ENCODE results near the gene PHF12. TPM values are rescaled to one million over a fixed set of nuclear protein-coding genes. Genes with fewer than 3 reads are reported as not detected.

PHF12 gene
- total RNA-seq, 1 experiment from 2014 or later = 35.7 TPM

DNA sequence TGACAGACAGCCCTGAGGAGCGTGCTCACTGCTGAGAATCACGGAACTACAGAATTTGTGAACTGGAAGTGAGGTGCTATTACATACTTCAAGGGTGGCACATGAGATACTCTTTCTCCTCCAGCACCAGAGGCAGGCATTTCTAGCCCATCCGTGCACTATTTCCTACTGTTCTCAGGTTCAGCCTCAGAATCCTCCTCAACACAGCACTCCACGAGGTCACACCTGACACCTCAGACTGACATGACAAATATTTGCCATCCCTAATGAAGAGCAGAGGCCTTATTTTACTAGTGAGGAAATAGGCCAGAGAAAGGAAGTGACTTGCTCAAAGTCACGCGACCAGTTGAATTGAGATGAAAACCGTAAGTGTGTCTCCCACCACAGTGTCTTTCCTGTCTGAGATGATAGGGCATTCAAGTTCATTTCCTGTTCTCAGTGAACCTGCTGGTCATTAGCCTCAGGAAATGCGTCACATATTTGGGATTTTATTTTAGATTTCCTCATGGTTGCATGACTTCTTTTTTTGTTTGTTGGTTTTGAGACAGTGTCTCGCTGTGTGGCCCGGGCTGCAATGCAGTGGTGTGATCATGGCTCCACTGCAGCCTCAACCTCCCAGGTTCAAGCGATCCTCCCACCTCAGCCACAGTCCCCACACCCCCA, 30.9 kb upstream of the PHF12 start:
- RAD21 ChIA-PET (ENCODE audit: low non-redundant PET in 1 of 2, low total read pairs in 2 of 2, uncharacterized antibody in 2 of 2, unreplicated experiment in 2 of 2) = interaction anchor here in 1 of 2 experiments (0.8 kb wide), 1 partner anchor 16 kb away, joined by 3 read pairs; no protein-coding TSS in a partner anchor
- no peak for DNase-seq (ENCODE audit: low read depth, low spot score)
- CTCF ChIA-PET = interaction anchor here (2.8 kb wide), 1 partner anchor 17 kb away, joined by 9 read pairs; no protein-coding TSS in a partner anchor

More for the DNA sequence above, 30.9 kb upstream of the PHF12 start:
- no peaks in the 10 kb centered on the region for H3K9me2 ChIP-seq (ENCODE audit: insufficient read depth)
- no TSS peak for BruUV-seq (replicated peaks)
- no peak overlapping the region for H3K27ac ChIP-seq (ENCODE audit: low read depth, low read length)
- TF ChIP-seq EZH2 (IDR thresholded peaks at IDR 0.05) = no peak
- TF ChIP-seq POLR2A (IDR thresholded peaks at IDR 0.05; ENCODE audit: borderline replicate concordance, extremely low read depth, insufficient read depth, insufficient read length) = no peak
- TF ChIP-seq CEBPB (IDR thresholded peaks at IDR 0.05; ENCODE audit: low read depth) = no peak
- no peak for TF ChIP-seq SRF (IDR thresholded peaks at IDR 0.05; ENCODE audit: low read depth)
- TF ChIP-seq JUND (IDR thresholded peaks at IDR 0.05) = no peak
- TF ChIP-seq SP1 (IDR thresholded peaks at IDR 0.05; ENCODE audit: low read depth) = no peak
- TF ChIP-seq EGR1 (IDR thresholded peaks at IDR 0.05; ENCODE audit: low read depth) = no peak
- TF ChIP-seq, protein P1, sequence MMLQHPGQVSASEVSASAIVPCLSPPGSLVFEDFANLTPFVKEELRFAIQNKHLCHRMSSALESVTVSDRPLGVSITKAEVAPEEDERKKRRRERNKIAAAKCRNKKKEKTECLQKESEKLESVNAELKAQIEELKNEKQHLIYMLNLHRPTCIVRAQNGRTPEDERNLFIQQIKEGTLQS (IDR thresholded peaks at IDR 0.05) = no peak
- TF ChIP-seq FOSL1 (IDR thresholded peaks at IDR 0.05; ENCODE audit: low read depth) = no peak
- TF ChIP-seq SIN3A (IDR thresholded peaks at IDR 0.05; ENCODE audit: low read depth) = no peak
- no peak for TF ChIP-seq CTCF (IDR thresholded peaks at IDR 0.05 in 2 of 3, conservative IDR thresholded peaks at IDR 0.05 in 1 of 3; ENCODE audit: borderline replicate concordance in 1 of 3, insufficient read depth in 1 of 3, low read depth in 2 of 3, low read length in 2 of 3)
- TF ChIP-seq RAD21 (IDR thresholded peaks at IDR 0.05; ENCODE audit: low read depth) = no peak
- no peak for TF ChIP-seq YY1 (IDR thresholded peaks at IDR 0.05; ENCODE audit: extremely low read depth, insufficient replicate concordance, low read depth, low read length)
- TF ChIP-seq ZFX (IDR thresholded peaks at IDR 0.05) = no peak
- no peak for TF ChIP-seq POLR2AphosphoS5 (IDR thresholded peaks at IDR 0.05; ENCODE audit: low read depth, low read length)
- no peak for TF ChIP-seq TCF7L2 (IDR thresholded peaks at IDR 0.05; ENCODE audit: borderline replicate concordance, extremely low read depth, insufficient read depth, insufficient read length)
- peaks cover 15% of the 10 kb centered on the region; the same call in 1 of the 2 replicates for H3K27me3 ChIP-seq (ENCODE audit: insufficient read depth, low read length)
- no peak for ATAC-seq
- no peaks in the 10 kb centered on the region for H3K36me3 ChIP-seq (ENCODE audit: control insufficient read depth in 1 of 2, insufficient read depth in 2 of 2, low read length in 2 of 2)
- POLR2A ChIA-PET = no interaction called here
- H3K4me3 ChIP-seq (replicated peaks in 1 of 2; ENCODE audit: low read depth in 1 of 2, low read length in 2 of 2) = no peak overlapping the region
- no peaks in the 10 kb centered on the region for H3K4me1 ChIP-seq (ENCODE audit: control insufficient read depth in 1 of 2, insufficient read depth in 2 of 2, low read length in 2 of 2)
- H3K9me3 ChIP-seq (ENCODE audit: control insufficient read depth in 1 of 2, insufficient read depth in 1 of 2, low read depth in 1 of 2, low read length in 2 of 2) = no peaks in the 10 kb centered on the region
- no peak overlapping the region for H3K4me2 ChIP-seq (ENCODE audit: low read length)
- no peak overlapping the region for H3K9ac ChIP-seq (ENCODE audit: low read length)
- H2AFZ ChIP-seq (ENCODE audit: low read depth, low read length, poor library complexity, severe bottlenecking) = no peak overlapping the region
- intact Hi-C loops (cut with micrococcal nuclease) = no loop called here
- H4K20me1 ChIP-seq (ENCODE audit: insufficient read depth) = no peaks in the 10 kb centered on the region
- no peaks in the 10 kb centered on the region for H3K79me2 ChIP-seq (ENCODE audit: insufficient read depth, low read length)
